ENCODE data around the gene CUL5.

DNA sequence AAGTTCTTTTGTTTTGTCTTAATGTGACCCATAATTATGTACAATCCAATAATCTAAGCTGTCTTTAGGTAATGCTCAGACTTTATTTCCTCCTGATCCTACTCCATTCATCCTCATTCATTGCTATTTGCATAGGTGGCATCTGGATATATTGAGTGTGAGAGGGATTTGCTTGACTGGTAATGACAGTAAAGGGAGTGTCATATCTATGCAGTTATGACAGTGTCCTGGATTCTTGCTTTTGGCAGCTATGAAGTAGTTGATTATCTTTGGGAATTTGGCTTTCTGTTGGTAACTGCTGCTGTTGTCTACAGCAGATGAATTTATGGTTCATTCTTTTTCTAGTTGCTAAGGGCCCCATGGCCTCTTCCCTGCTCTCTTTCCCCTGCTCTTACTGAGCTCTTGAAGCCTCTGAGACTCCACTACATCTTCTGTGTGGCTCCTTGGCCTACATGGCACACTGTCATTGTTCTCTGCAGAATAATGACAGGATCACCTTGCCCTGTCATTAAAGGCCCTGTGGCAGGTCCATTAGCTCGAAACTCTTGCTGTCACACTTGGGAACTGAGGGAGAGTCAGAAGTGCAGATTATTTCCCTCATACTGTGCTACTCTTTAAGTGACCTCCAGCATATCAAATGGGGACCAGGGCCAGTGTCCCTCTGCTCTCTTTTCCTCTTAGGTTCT is 92.5 kb downstream of the CUL5 start:
- TF ChIP-seq, protein P1, sequence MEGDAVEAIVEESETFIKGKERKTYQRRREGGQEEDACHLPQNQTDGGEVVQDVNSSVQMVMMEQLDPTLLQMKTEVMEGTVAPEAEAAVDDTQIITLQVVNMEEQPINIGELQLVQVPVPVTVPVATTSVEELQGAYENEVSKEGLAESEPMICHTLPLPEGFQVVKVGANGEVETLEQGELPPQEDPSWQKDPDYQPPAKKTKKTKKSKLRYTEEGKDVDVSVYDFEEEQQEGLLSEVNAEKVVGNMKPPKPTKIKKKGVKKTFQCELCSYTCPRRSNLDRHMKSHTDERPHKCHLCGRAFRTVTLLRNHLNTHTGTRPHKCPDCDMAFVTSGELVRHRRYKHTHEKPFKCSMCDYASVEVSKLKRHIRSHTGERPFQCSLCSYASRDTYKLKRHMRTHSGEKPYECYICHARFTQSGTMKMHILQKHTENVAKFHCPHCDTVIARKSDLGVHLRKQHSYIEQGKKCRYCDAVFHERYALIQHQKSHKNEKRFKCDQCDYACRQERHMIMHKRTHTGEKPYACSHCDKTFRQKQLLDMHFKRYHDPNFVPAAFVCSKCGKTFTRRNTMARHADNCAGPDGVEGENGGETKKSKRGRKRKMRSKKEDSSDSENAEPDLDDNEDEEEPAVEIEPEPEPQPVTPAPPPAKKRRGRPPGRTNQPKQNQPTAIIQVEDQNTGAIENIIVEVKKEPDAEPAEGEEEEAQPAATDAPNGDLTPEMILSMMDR (conservative IDR thresholded peaks at IDR 0.05; ENCODE audit: low read depth, low read length) = no peak
- no peak for TF ChIP-seq EZH2 (IDR thresholded peaks at IDR 0.05; ENCODE audit: borderline replicate concordance, low read depth, low read length, poor library complexity, severe bottlenecking)
